Cardiac atrium fibroblast (primary cell): ENCODE measurements around the gene TMUB2. TPM values are rescaled to one million over a fixed set of nuclear protein-coding genes. Genes with fewer than 3 reads are reported as not detected.

Experiments
- total RNA-seq: library from RNA; depleted of rRNA; stranded (reverse); fragments of >200 nt; gene quantifications from 2 replicates; pipeline ENCODE4 v1.2.3, GENCODE V29; 2015

The TMUB2 gene
- 25.8 and 31.8 TPM in 2 replicates for total RNA-seq

GRCh38 chr17:44186307-44187130, at the start of gene TMUB2:
Gene TMUB2 (plus strand): TSS chr17:44186972. CDS start chr17:44187709, 737 bp downstream.

DNA sequence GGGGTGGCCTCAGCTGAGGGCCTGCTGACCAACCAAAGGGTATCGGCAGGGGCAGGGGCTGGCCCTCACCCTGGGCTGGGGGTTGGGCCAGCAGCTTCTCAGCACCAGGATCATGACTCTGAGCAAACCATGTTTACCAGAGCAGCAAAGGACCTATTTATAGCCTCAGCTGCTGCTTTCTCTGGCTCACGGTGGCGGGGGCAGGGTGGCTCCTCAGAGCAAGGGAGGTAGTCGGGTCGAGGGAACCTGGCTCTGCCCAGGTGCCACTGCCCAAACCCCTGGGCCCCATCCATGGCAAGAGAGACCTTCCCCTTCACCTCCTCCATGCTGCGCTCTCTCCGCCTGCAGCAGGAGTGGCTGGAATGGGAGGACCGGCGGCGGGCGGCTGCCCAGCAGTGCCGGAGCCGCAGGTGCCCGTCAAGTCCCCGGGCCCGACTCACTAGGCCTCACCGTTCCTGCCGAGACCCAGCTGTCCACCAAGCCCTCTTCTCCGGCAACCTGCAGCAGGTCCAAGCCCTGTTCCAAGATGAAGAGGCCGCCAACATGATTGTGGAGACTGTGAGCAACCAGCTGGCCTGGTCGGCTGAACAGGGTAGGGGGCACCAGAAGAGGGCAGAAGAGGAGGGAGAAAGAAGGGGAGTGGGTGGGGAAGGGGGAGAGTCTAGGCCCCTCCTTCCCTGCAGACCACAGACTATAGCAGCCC, 16.1 kb upstream of the TMUB2 start, which contains the start of gene ASB16:
Gene ASB16, plus strand, starts transcription at position 206 of the 703 bp plus-strand sequence. Its CDS starts 86 bp downstream, at position 292.

DNA sequence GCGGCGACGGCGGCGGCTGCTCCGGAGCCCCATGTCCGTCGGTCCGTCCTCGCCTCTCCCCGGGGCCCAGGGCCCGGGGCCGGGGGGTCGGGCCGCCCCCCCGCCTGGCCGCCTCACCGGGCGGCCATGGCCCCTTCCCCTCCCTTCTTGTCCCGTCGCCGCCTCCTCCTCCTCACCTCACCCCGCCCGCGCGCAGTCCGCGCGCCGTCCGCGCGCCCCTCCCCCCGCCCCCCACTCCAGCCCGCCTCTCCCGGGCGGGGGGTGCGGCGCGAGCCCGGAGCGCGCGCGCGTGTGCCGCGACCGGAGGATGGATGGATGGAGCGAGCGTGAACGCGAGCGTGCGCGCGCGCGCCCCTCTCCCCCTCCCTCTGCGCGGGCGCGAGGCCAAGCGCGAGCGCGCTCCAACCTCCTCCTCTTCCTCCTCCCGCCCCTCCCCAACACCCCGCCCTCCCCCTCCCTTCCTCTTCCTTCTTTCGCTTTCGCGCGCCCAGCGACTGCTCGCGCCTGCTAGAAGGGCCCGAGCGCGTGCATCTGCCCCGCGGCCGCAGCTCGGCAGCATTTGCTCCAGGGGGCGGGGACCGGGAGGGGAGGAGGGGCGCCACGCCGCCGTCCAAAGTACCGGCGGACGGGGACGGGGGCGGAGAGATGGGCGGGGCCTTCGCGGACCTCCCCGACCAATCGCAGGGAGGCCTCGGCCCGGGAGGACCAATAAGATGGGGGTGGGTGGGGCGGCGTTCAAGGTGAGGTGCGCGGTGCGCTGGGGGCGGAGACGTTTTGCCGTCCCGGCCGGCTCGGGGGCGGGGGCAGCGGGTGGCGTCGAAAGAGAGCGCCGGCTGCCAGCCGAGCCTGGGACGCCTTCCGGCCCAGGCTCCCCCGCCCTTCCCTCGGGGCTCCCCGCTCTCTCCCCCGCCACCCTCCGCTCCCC, 13.0 kb downstream of the TMUB2 start, which contains the start of gene ATXN7L3:
Gene ATXN7L3, minus strand, starts transcription at position 332 of the 925 bp plus-strand sequence. CDS start 1,814 bp downstream, outside the sequence.

DNA sequence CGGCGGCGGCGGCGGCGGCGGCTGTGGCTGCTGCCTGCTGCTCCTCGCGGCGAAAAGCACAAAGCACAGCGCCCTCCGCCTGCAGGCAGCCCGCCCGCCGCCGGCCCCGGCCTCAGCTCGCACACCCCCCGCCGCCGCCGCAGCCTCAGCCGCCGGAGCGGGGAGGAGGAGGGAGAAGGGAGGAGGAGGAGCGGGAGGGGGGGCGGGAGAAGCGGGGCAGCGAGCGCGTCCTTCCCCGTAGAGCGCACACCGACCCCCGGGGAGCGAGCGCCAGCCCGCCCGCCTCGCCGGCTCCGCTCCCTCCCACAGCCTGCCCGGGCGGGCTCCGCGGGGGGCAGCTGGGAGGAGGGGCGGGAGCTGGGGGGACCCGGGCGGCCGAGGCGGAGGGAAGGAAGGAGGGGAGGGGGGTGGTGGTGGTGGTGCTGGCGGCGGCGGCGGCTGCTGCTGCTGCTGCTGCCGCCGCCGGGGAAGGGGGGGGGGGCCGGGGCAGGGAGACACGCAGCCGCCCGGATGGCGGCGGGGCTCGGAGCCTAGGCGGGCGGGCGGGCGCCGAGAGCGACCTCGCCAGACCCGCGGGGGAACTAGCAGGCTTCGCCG, 32.9 kb downstream of the TMUB2 start, which contains the start of gene UBTF:
Gene UBTF, minus strand, starts transcription at position 60 of the 597 bp plus-strand sequence. CDS start 1,446 bp downstream, outside the sequence.

Other genes starting within 250 kb of the TMUB2 start
- not detected in 2 replicates for gene PPY, start 244.5 kb upstream of the TMUB2 start, total RNA-seq
- not detected in 2 replicates for gene PYY, start 233.0 kb upstream of the TMUB2 start, total RNA-seq
- 2.2 and 3.9 TPM in 2 replicates for gene NAGS, start 182.3 kb upstream of the TMUB2 start, total RNA-seq
- 33.2 and 38.9 TPM in 2 replicates for gene TMEM101, start 172.0 kb upstream of the TMUB2 start, total RNA-seq
- gene LSM12, start 120.3 kb upstream of the TMUB2 start, total RNA-seq, result 45.7 and 49.6 TPM in 2 replicates
- gene G6PC3, start 116.2 kb upstream of the TMUB2 start, total RNA-seq, result 52.3 and 55.6 TPM in 2 replicates
- gene HDAC5, start 63.3 kb upstream of the TMUB2 start, total RNA-seq, result 21.1 and 24.4 TPM in 2 replicates
- 1.3 and 3.1 TPM in 2 replicates for gene HROB, start 45.0 kb upstream of the TMUB2 start, total RNA-seq
- not detected in 2 replicates for gene ASB16, start 16.3 kb upstream of the TMUB2 start, total RNA-seq
- 47.6 and 62.3 TPM in 2 replicates for gene ATXN7L3, start 12.9 kb downstream of the TMUB2 start, total RNA-seq
- gene UBTF, start 32.7 kb downstream of the TMUB2 start, total RNA-seq, result 31.4 and 44.9 TPM in 2 replicates
- gene SLC4A1, start 81.2 kb downstream of the TMUB2 start, total RNA-seq, result not detected in 2 replicates
- not detected in 2 replicates for gene RUNDC3A, start 121.6 kb downstream of the TMUB2 start, total RNA-seq
- gene SLC25A39, start 137.9 kb downstream of the TMUB2 start, total RNA-seq, result 73.1 and 90.6 TPM in 2 replicates
- 488 and 490 TPM in 2 replicates for gene GRN, start 158.3 kb downstream of the TMUB2 start, total RNA-seq
- 1.6 and 7.2 TPM in 2 replicates for gene FAM171A2, start 176.9 kb downstream of the TMUB2 start, total RNA-seq
- 0.54 TPM in 1 of 2 replicates, not detected in the other for gene ITGA2B, start 202.7 kb downstream of the TMUB2 start, total RNA-seq